ENCODE data around the gene OR10V1. TPM values are rescaled to one million over a fixed set of nuclear protein-coding genes. Genes with fewer than 3 reads are reported as not detected.

The OR10V1 gene
- total and polyA plus RNA-seq, 3 donors from 2014 or later, result 0.39 TPM; not detected in 2

GRCh38 chr11:59754859-59755700 lies 41.4 kb upstream of the OR10V1 start, which contains the start of gene STX3:
Gene STX3, plus strand, starts transcription at chr11:59755376. Its CDS starts 230 bp downstream, at chr11:59755606.
- 1% methylated on average over 18 to 80 of the region's 80 CpGs for WGBS, 2 donors
- no peaks in the 10 kb centered on the region for H3K9me3 ChIP-seq
- no peaks in the 10 kb centered on the region for H3K36me3 ChIP-seq (ENCODE audit: low read depth, missing control alignments)
- no peak for TF ChIP-seq POLR2A (IDR thresholded peaks at IDR 0.05)
- peak in 1 of 3 experiments; percentile 16 for TF ChIP-seq CTCF (IDR thresholded peaks at IDR 0.05)
- peak within 1 kb of the TSS; percentile 89 to 92 for H3K4me3 ChIP-seq
- intact Hi-C loops (cut with DNase I; ENCODE audit: low total_unique reads), result loop anchor here (5.0 kb wide), 1 partner anchor 47 kb away; no protein-coding TSS in a partner anchor
- peak within 1 kb of the TSS; percentile 87 to 92 for H3K27ac ChIP-seq
- peak; percentile 77 for DNase-seq
- peaks cover 8% of the 10 kb centered on the region for H3K4me1 ChIP-seq
- H3K27me3 ChIP-seq, result no peaks in the 10 kb centered on the region

- WGBS, 2 donors, result 0 to 1% methylated on average over 15 to 20 of the region's 20 CpGs
- H3K4me1 ChIP-seq, result peaks cover 8% of the 10 kb centered on the region
- TF ChIP-seq CTCF (IDR thresholded peaks at IDR 0.05) (no peak), POLR2A (IDR thresholded peaks at IDR 0.05) (no peak)
- no peaks in the 10 kb centered on the region for H3K9me3 ChIP-seq
- H3K27ac ChIP-seq, result peak overlapping the region; percentile 87 to 92
- peak; percentile 28 for DNase-seq
- intact Hi-C loops (cut with DNase I; ENCODE audit: low total_unique reads), result no loop called here
- peak overlapping the region; percentile 89 to 92 for H3K4me3 ChIP-seq
- H3K27me3 ChIP-seq, result no peaks in the 10 kb centered on the region
- H3K36me3 ChIP-seq (ENCODE audit: low read depth, missing control alignments), result no peaks in the 10 kb centered on the region
These were observed 40.8 kb upstream of the OR10V1 start for GRCh38 chr11:59754494-59754858.

GRCh38 chr11:59753650-59754493 lies 40.2 kb upstream of the OR10V1 start:
- 26 to 27% methylated on average over 47 of the region's 47 CpGs for WGBS, 2 donors
- TF ChIP-seq CTCF (IDR thresholded peaks at IDR 0.05) (peak; percentile 94 to 99 (median 95)), POLR2A (IDR thresholded peaks at IDR 0.05) (no peak)
- intact Hi-C loops (cut with DNase I; ENCODE audit: low total_unique reads), result no loop called here

GRCh38 chr11:59746111-59746510 lies 32.5 kb upstream of the OR10V1 start:
- 88 to 96% methylated on average over 2 of the region's 2 CpGs for WGBS, 2 donors
- TF ChIP-seq CTCF (IDR thresholded peaks at IDR 0.05) (no peak), POLR2A (IDR thresholded peaks at IDR 0.05) (no peak)
- Histone ChIP-seq H3K4me1 (no peaks in the 10 kb centered on the region), H3K27ac (no peak overlapping the region), H3K36me3 (ENCODE audit: low read depth, missing control alignments) (no peaks in the 10 kb centered on the region), H3K27me3 (no peaks in the 10 kb centered on the region), H3K9me3 (no peaks in the 10 kb centered on the region), H3K4me3 (no peak overlapping the region)
- intact Hi-C loops (cut with DNase I; ENCODE audit: low total_unique reads), result no loop called here
- no peak for DNase-seq

More at GRCh38 chr11:59753650-59754493, 40.2 kb upstream of the OR10V1 start:
- H3K27ac ChIP-seq, result peak overlapping the region; percentile 87 to 92
- no peaks in the 10 kb centered on the region for H3K27me3 ChIP-seq
- H3K4me1 ChIP-seq, result peaks cover 8% of the 10 kb centered on the region
- DNase-seq, result peak; percentile 95
- H3K36me3 ChIP-seq (ENCODE audit: low read depth, missing control alignments), result no peaks in the 10 kb centered on the region
- no peaks in the 10 kb centered on the region for H3K9me3 ChIP-seq
- H3K4me3 ChIP-seq, result peak overlapping the region; percentile 89 to 92

All from testis (tissue), 3 donors.